H9 (cell line): ENCODE results near the gene SLX1A. TPM values are rescaled to one million over a fixed set of nuclear protein-coding genes. Genes with fewer than 3 reads are reported as not detected.
A peak's percentile ranks its signal among the peaks of the same experiment; 100 is the strongest.

Experiments
- DNase-seq: peaks from one replicate; pipeline ENCODE4 v3.0.0-alpha.2; 2017
- H2AFZ ChIP-seq: one replicate; pipeline ENCODE4 v1.6.1; 2013; ENCODE audit warnings: mild to moderate bottlenecking, low read length, control low read depth, moderate library complexity
- H2AK5ac ChIP-seq: 2 replicates; pipeline ENCODE4 v1.6.1; 2013; ENCODE audit warnings: low read length, control low read depth, mixed read lengths; ENCODE audit not compliant: insufficient read length
- H2BK120ac ChIP-seq: one replicate; pipeline ENCODE4 v1.6.1; 2013; ENCODE audit warnings: low read depth, mild to moderate bottlenecking, low read length, control low read depth, inconsistent platforms; ENCODE audit not compliant: poor library complexity, severe bottlenecking
- H2BK12ac ChIP-seq: 2 replicates; pipeline ENCODE4 v1.6.1; 2013; ENCODE audit warnings: low read length, control low read depth, mixed read lengths, low read depth; ENCODE audit not compliant: insufficient read length
- H2BK15ac ChIP-seq: 2 replicates; pipeline ENCODE4 v1.6.1; 2013; ENCODE audit warnings: low read depth, low read length, control low read depth
- H2BK20ac ChIP-seq: one replicate; pipeline ENCODE4 v1.6.1; 2013; ENCODE audit warnings: low read depth, mild to moderate bottlenecking, low read length, control low read depth, inconsistent platforms; ENCODE audit not compliant: poor library complexity, severe bottlenecking
- H2BK5ac ChIP-seq: 2 replicates; pipeline ENCODE4 v1.6.1; 2013; ENCODE audit warnings: low read length, control low read depth, mixed read lengths; ENCODE audit not compliant: insufficient read length
- H3K14ac ChIP-seq: 2 replicates; pipeline ENCODE4 v1.6.1; 2013; ENCODE audit warnings: low read length, control low read depth; ENCODE audit not compliant: insufficient read depth
- H3K18ac ChIP-seq: 2 replicates; pipeline ENCODE4 v1.6.1; 2013; ENCODE audit warnings: low read depth, mild to moderate bottlenecking, mixed read lengths, low read length, control low read depth; ENCODE audit not compliant: insufficient read length
- H3K23ac ChIP-seq: 2 replicates; pipeline ENCODE4 v1.6.1; 2013; ENCODE audit warnings: low read length, control low read depth, mixed read lengths, low read depth; ENCODE audit not compliant: insufficient read length
- H3K23me2 ChIP-seq: 2 replicates; pipeline ENCODE4 v1.6.1; 2013; ENCODE audit warnings: low read depth, mild to moderate bottlenecking, mixed read lengths, low read length, control low read depth; ENCODE audit not compliant: insufficient read length, poor library complexity, severe bottlenecking
- H3K27ac ChIP-seq: 2 replicates; pipeline ENCODE4 v1.5.1; 2013; ENCODE audit warnings: low read length, control low read depth, mixed read lengths, low read depth; ENCODE audit not compliant: insufficient read length
- H3K27me3 ChIP-seq: 2 replicates; pipeline ENCODE4 v1.6.1; 2013; ENCODE audit warnings: low read length, control low read depth, inconsistent platforms; ENCODE audit not compliant: insufficient read depth
- H3K4ac ChIP-seq: 2 replicates; pipeline ENCODE4 v1.6.1; 2013; ENCODE audit warnings: low read depth, mild to moderate bottlenecking, control low read depth, inconsistent platforms, low read length, moderate library complexity
- H3K4me1 ChIP-seq: 2 replicates; pipeline ENCODE4 v1.6.1; 2013; ENCODE audit warnings: low read length, control low read depth, inconsistent platforms; ENCODE audit not compliant: insufficient read depth
- H3K4me2 ChIP-seq: 2 replicates; pipeline ENCODE4 v1.6.1; 2013; ENCODE audit warnings: low read length, control low read depth, mixed read lengths; ENCODE audit not compliant: insufficient read length, insufficient read depth
- H3K56ac ChIP-seq: 2 replicates; pipeline ENCODE4 v1.6.1; 2013; ENCODE audit warnings: low read depth, mild to moderate bottlenecking, mixed read lengths, low read length, control low read depth; ENCODE audit not compliant: insufficient read length
- H3K79me1 ChIP-seq: 2 replicates; pipeline ENCODE4 v1.6.1; 2013; ENCODE audit warnings: low read depth, mild to moderate bottlenecking, moderate library complexity, low read length, control low read depth, inconsistent platforms; ENCODE audit not compliant: insufficient read depth, poor library complexity, severe bottlenecking
- H3K79me2 ChIP-seq: 2 replicates; pipeline ENCODE4 v1.6.1; 2013; ENCODE audit warnings: low read length, control low read depth, inconsistent platforms; ENCODE audit not compliant: insufficient read depth
- H3K9ac ChIP-seq: 2 replicates; pipeline ENCODE4 v1.6.1; 2013; ENCODE audit warnings: low read length, control low read depth, mixed read lengths; ENCODE audit not compliant: insufficient read length; ENCODE audit errors: extremely low read depth
- H3K9me3 ChIP-seq: one replicate; pipeline ENCODE4 v1.6.1; 2013; ENCODE audit warnings: low read depth, low read length, inconsistent platforms; ENCODE audit not compliant: control insufficient read depth
- H3T11ph ChIP-seq: one replicate; pipeline ENCODE4 v1.6.1; 2013; ENCODE audit warnings: mild to moderate bottlenecking, low read length, control low read depth, inconsistent platforms
- H4K20me1 ChIP-seq: one replicate; pipeline ENCODE4 v1.6.1; 2013; ENCODE audit not compliant: control insufficient read depth, insufficient read length, insufficient read depth
- H4K5ac ChIP-seq: 2 replicates; pipeline ENCODE4 v1.6.1; 2013; ENCODE audit warnings: low read depth, mild to moderate bottlenecking, mixed read lengths, low read length, control low read depth; ENCODE audit not compliant: insufficient read length
- H4K8ac ChIP-seq: replicated peaks from 2 replicates; pipeline ENCODE4 v1.6.1; 2013; ENCODE audit warnings: low read length, control low read depth, mixed read lengths, low read depth; ENCODE audit not compliant: insufficient read length
- H4K91ac ChIP-seq: 2 replicates; pipeline ENCODE4 v1.6.1; 2013; ENCODE audit warnings: low read depth, mild to moderate bottlenecking, moderate library complexity, mixed read lengths, low read length, control low read depth; ENCODE audit not compliant: insufficient read length
- H3K27ac Mint-ChIP-seq, 3 experiments: 2 replicates in 2 of 3; 3 replicates in 1 of 3; pipeline ENCODE4 v1.8.0; 2020 to 2021; ENCODE audit warnings: mixed read lengths in 3 of 3, mild to moderate bottlenecking in 1 of 3, moderate library complexity in 1 of 3
- H3K27me3 Mint-ChIP-seq: 2 replicates; pipeline ENCODE4 v1.8.0; 2021; ENCODE audit warnings: low read depth, mild to moderate bottlenecking, moderate library complexity, mixed read lengths
- H3K36me3 Mint-ChIP-seq, 3 experiments: 2 replicates in 2 of 3; 3 replicates in 1 of 3; pipeline ENCODE4 v1.8.0; 2020 to 2021; ENCODE audit warnings: low read depth in 3 of 3, mixed read lengths in 3 of 3; ENCODE audit not compliant: insufficient read depth in 1 of 3
- H3K4me1 Mint-ChIP-seq, 2 experiments: 2 replicates each; pipeline ENCODE4 v1.8.0; 2020; ENCODE audit warnings: mixed read lengths in 2 of 2
- H3K4me3 Mint-ChIP-seq, 2 experiments: 2 replicates in 1 of 2; 3 replicates in 1 of 2; pipeline ENCODE4 v1.8.0; 2020 to 2021; ENCODE audit warnings: mild to moderate bottlenecking in 2 of 2, mixed read lengths in 2 of 2, moderate library complexity in 1 of 2
- H3K9me3 Mint-ChIP-seq, 2 experiments: 2 replicates in 1 of 2; 3 replicates in 1 of 2; pipeline ENCODE4 v1.8.0; 2020; ENCODE audit warnings: mild to moderate bottlenecking in 2 of 2, mixed read lengths in 2 of 2, moderate library complexity in 1 of 2
- CTCF ChIP-seq: fragments of 200-600 bp; sonication (generic); conservative IDR thresholded peaks from 3 replicates; pipeline ENCODE4 v1.8.0; 2021; ENCODE audit warnings: antibody characterized with exemption, mild to moderate bottlenecking
- WGBS: extraction: QIAGEN DNeasy Blood & Tissue Kit; methylation state at CpG from one replicate; pipeline ENCODE4 v1.1.7; 2013; ENCODE audit warnings: missing lambda C conversion rate, low lambda C conversion rate, mixed read lengths; ENCODE audit not compliant: insufficient read length; ENCODE audit errors: extremely low coverage; 5-methylcytosine and 5-hydroxymethylcytosine counted together
- total RNA-seq: library from RNA; stranded (reverse); gene quantifications from 2 replicates; pipeline ENCODE4 v1.2.1, GENCODE V29; 2021

SLX1A gene
- total RNA-seq, 1 experiment from 2014 or later = 30.3 TPM

- Histone ChIP-seq H3K27me3 (no peaks in the 10 kb centered on the region), H2AK5ac (no peak overlapping the region), H2BK12ac (no peak overlapping the region), H4K8ac (no peak overlapping the region), H2BK15ac (no peak overlapping the region), H3K9ac (no peak overlapping the region), H3K23ac (no peak overlapping the region), H3K56ac (no peak overlapping the region), H3K18ac (no peak overlapping the region), H2BK5ac (no peak overlapping the region), H2BK120ac (no peak overlapping the region), H4K20me1 (peaks cover 4% of the 10 kb centered on the region), H2AFZ (no peak overlapping the region), H3K79me2 (no peaks in the 10 kb centered on the region), H3K4me2 (no peak overlapping the region), H3K9me3 (no peaks in the 10 kb centered on the region), H3K14ac (no peak overlapping the region), H3K27ac (no peak overlapping the region), H3K79me1 (no peaks in the 10 kb centered on the region), H3K4ac (no peak overlapping the region), H4K91ac (no peak overlapping the region), H3T11ph (no peak overlapping the region), H3K4me1 (no peaks in the 10 kb centered on the region), H2BK20ac (no peak overlapping the region), H3K23me2 (peaks cover 4% of the 10 kb centered on the region), H4K5ac (no peak overlapping the region)
- Mint-ChIP-seq H3K9me3 (no peaks in the 10 kb centered on the region), H3K36me3 (no peaks in the 10 kb centered on the region; a peak in 1 of 7 replicates), H3K27ac (no peak overlapping the region), H3K27me3 (peaks cover 15% of the 10 kb centered on the region), H3K4me1 (peaks cover 4 to 15% of the 10 kb centered on the region in 2 experiments), H3K4me3 (no peak overlapping the region)
- peak; percentile 5; the same call in 1 of the 3 replicates for TF ChIP-seq CTCF
- WGBS = no CpG with 5 or more reads among the region's 9 CpGs
- DNase-seq = no peak
Measured at GRCh38 chr16:30187556-30187865, 6.2 kb upstream of the SLX1A start.
